ENCODE results near the gene CCM2L. TPM values are rescaled to one million over a fixed set of nuclear protein-coding genes. Genes with fewer than 3 reads are reported as not detected.

CCM2L gene
- total and polyA plus RNA-seq, 2 of the 4 experiments (the other 2 are of a cell fraction): not detected

DNA sequence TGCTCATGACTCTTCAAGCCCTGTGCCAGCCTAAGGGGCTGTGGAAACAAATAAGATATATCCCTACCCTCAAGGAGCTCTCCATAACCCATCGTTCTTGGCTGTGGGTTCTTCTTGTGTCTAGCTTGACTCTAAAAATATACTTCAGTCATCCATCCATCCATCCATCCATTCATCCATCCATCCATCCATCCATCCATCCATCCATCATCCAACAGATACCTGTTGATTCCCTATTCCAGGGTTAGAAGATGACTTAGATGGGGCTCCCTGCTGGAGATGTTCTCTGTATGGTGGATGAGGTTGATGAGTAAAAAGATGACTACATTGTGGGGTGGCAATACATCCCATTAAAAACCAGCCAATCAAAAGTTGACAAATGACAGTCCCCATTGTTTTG, 65.3 kb downstream of the CCM2L start:
- ChIA-PET CTCF (interaction anchor here (0.8 to 0.9 kb wide), 3 partner anchors 9 to 33 kb away, joined by 3 read pairs; no protein-coding TSS in a partner anchor), POLR2A (ENCODE audit: unreplicated experiment) (no interaction called here)
- Histone ChIP-seq H3K27ac (ENCODE audit: insufficient read depth, low read length) (no peak overlapping the region), H3K23ac (ENCODE audit: low read depth, low read length) (no peak overlapping the region), H3K4ac (ENCODE audit: low read depth, low read length) (no peak overlapping the region), H4K5ac (ENCODE audit: low read depth, low read length) (no peak overlapping the region), H3K14ac (replicated peaks; ENCODE audit: low read depth, low read length) (no peak overlapping the region), H4K8ac (ENCODE audit: low read depth in 2 of 2, low read length in 2 of 2) (no peak overlapping the region), H3K4me1 (ENCODE audit: control insufficient read depth, insufficient read depth, low read length) (no peaks in the 10 kb centered on the region), H2BK20ac (ENCODE audit: low read depth, low read length) (no peak overlapping the region), H2AK5ac (ENCODE audit: low read depth, low read length) (no peak overlapping the region), H3K27me3 (ENCODE audit: control insufficient read depth, insufficient read depth, low read length) (peaks cover 50% of the 10 kb centered on the region), H2BK15ac (ENCODE audit: low read depth, low read length) (no peak overlapping the region), H3K9ac (ENCODE audit: low read depth, low read length) (no peak overlapping the region), H2BK120ac (ENCODE audit: low read depth, low read length) (no peak overlapping the region), H3K4me2 (ENCODE audit: low read depth, low read length) (no peak overlapping the region), H4K20me1 (ENCODE audit: insufficient read depth, low read length) (no peaks in the 10 kb centered on the region), H3K4me3 (ENCODE audit: insufficient read depth, low read depth, low read length) (no peak overlapping the region), H3K56ac (ENCODE audit: extremely low read depth, insufficient read depth, low read length) (no peak overlapping the region), H3K36me3 (ENCODE audit: control insufficient read depth, insufficient read depth, low read length) (no peaks in the 10 kb centered on the region), H3K18ac (ENCODE audit: low read depth, low read length) (no peak overlapping the region), H2AK9ac (replicated peaks; ENCODE audit: low read depth, low read length, poor library complexity) (no peak overlapping the region), H4K91ac (ENCODE audit: insufficient read depth, low read depth, low read length) (no peak overlapping the region), H3K9me1 (ENCODE audit: insufficient read depth, low read length) (no peaks in the 10 kb centered on the region), H3K9me3 (ENCODE audit: control insufficient read depth, insufficient read depth, low read length) (no peaks in the 10 kb centered on the region), H3K79me1 (ENCODE audit: low read depth in 1 of 2, low read length in 2 of 2) (no peaks in the 10 kb centered on the region), H2AFZ (replicated peaks; ENCODE audit: low read length, poor library complexity) (no peak overlapping the region), H2BK5ac (ENCODE audit: low read depth, low read length, poor library complexity, severe bottlenecking) (no peak overlapping the region)
- DNase-seq: no peak
- in situ Hi-C loops (cut with MboI; ENCODE audit: low sequenced_read_pairs) (no loop called here), intact Hi-C loops (cut with micrococcal nuclease) (no loop called here), dilution Hi-C loops (cut with HindIII; ENCODE audit: low sequenced_read_pairs, unreplicated experiment) (no loop called here)
- 80% methylated on average over 1 of the region's 1 CpG; no CpG with 5 or more reads in 1 of the 2 experiments for WGBS, 2 experiments (ENCODE audit: extremely low coverage in 2 of 2, insufficient read length in 1 of 2)
- BruUV-seq (replicated peaks): no TSS peak
- TF ChIP-seq RFX5 (IDR thresholded peaks at IDR 0.05; ENCODE audit: low read depth, low read length): no peak
- no peak for TF ChIP-seq ELK1 (IDR thresholded peaks at IDR 0.05; ENCODE audit: borderline replicate concordance, low read depth, low read length)
- ATAC-seq (ENCODE audit: low read depth): no peak
